Smooth muscle cell of trachea (primary cell): ENCODE results near the gene SWAP70. TPM values are rescaled to one million over a fixed set of nuclear protein-coding genes. Genes with fewer than 3 reads are reported as not detected.

Experiments used
- total RNA-seq: library from RNA; depleted of rRNA; stranded (reverse); fragments of >200 nt; gene quantifications from 2 replicates; pipeline ENCODE4 v1.2.1, GENCODE V29; 2014

The SWAP70 gene
- 35.2 and 50.3 TPM in 2 replicates for total RNA-seq

GRCh38 chr11:9663699-9664275 is at the start of gene SWAP70:
SWAP70 (plus strand) TSS chr11:9664077; CDS start chr11:9664180, 103 bp downstream.

Other genes with a start within 250 kb of the SWAP70 start
- gene ZNF143, start 203.1 kb upstream of the SWAP70 start, total RNA-seq, result 19.3 and 21.7 TPM in 2 replicates
- 28.4 and 40.3 TPM in 2 replicates for gene WEE1, start 90.4 kb upstream of the SWAP70 start, total RNA-seq